Activated CD8-positive, alpha-beta memory T cell treated with anti-CD3 and anti-CD28 coated beads, Interleukin-2, amount 50 U/mL, for 24 hours (primary cell): ENCODE results near the gene TAF6L.
"Not testable (repeated sequence)": the region's sequence is repeated elsewhere in the genome, so short reads cannot be mapped to it uniquely, and the experiment has no call there.

Source experiments
- DNase-seq: peaks from one replicate; pipeline ENCODE4 v3.0.0-alpha.2; 2020; ENCODE audit errors: extremely low read depth

TAF6L gene

DNA sequence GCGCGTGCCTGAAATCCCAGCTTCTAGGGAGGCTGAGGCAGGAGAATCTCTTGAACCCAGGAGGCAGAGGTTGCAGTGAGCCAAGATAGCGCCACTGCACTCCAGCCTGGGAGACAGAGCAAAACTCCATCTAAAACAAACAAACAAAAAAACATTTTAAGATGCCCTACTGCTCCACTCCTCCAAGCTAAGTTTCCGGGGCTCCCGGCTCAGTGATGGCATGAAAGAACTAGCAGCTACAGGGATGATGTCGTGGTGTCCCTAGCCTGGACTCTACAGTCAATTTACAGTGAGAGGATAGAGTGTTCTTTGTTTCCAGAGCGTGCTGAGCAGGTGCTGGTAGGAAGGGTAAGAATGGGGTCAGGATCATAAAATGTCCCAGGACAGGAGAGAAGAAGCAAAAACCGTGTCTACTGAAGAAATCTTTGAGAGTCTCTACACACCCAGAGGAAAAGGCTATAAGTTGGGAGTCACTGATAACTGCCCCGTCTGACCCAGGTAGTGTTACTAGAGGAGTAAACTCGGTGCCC, 16.0 kb upstream of the TAF6L start:
- DNase-seq = no peak

DNA sequence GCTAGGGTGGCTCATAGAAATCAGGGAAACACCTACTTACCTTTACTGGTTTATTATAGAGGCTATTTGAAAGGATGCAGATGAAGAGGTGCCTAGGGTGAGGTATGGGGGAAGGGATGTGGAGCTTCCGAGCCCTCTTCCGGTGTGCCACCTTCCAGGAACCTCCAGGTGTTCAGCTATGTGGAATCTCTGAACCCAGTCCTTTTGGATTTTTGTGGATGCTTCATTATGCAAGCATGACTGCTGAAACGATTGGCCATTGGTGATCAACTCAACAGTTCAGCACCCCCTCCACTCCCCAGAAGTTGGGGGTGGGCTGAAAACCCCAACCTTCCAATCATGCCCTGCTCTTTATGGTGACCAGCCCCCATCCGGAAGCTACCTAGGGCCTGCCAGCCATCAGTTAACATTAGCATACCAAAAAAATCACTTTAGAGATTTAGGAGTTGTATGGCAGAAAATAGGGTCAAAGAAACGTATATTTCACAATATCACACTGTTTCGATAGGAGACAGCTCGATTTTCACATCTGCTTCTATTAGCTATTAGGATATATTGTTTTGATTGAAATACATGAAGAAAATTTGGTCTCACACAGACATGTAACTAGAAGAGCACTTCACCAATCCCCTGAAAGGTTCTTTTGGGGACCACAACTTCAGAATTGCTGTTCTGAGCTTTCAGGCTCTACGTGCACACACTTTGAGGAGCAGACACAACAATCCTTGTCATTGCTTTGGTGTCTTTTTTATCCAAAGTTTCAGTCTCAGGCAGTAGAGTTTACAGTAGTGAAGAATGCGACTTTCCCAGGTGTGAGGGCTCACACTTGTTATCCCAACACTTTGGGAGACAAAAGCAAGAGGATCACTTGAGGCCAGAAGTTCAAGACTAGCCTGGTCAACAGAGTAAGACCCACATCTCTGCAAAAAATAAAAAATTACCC, 13.1 kb upstream of the TAF6L start:
- DNase-seq = no peak

DNA sequence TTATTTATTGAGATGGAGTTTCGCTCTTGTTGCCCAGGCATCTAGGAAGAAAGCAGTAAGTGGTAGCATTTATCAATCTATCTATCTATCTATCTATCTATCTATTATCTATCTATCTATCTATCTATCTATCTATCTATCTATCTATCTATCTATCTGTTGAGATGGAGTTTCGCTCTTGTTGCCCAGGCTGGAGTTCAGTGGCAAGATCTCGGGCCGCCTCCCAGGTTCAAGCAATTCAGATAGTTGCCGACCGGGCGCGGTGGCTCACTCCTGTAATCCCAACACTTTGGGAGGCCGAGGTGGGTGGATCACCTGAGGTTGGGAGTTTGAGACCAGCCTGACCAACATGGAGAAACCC, 10.3 kb upstream of the TAF6L start:
- DNase-seq = not testable (repeated sequence)

DNA sequence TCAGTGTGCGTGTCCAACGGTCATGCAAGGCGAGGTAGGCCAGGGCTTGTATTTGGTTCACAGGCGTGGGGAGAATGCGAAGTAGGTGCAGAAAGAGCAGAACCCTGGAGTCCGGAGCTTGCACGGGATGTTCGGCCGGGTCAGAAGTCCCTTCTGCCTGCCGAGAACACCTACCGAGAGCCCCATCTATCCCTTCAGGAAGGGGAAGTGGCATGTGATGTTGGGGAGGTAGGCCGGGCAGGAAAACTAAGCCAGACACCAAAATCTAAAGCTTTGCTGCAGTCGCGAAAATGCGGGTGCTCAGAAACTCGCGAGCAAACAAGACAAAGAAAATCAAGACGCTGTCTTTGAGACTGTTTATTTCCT, 435 bp upstream of the TAF6L start:
- DNase-seq = no peak

DNA sequence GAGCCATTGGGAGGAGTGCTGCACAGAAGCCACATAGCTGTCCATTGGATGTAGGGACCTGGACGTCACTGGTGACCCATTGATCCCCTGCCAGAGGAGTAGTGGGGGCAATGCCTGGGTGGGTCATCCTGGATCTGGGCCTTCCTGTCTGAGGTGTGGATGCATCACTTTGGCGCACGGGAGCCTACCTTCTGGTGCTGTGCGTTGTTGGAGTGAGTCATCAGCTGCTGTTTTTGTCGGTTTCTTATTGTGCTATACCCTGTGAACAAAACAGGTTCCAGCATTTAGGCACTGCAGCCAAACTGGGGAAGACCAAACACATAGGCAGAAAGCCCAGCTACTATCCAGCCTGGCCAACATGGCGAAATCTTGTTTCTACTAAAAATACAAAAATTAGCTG, 3.2 kb downstream of the TAF6L start:
- DNase-seq = no peak

DNA sequence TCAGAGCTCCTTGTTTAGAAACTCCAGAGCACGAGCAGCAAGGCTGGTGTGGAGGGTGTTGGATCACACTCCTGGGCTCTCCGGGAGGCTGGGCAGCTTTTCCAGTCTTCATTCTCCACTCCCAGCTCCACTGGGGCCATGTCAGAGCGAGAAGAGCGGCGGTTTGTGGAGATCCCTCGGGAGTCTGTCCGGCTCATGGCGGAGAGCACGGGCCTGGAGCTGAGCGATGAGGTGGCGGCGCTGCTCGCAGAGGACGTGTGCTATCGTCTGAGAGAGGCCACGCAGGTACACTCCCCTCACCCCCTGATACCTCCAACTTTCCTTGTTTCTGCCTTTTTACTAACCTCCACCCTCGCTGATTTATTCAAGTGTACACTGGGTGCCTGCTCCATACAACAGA, 4.5 kb downstream of the TAF6L start:
- no peak for DNase-seq

DNA sequence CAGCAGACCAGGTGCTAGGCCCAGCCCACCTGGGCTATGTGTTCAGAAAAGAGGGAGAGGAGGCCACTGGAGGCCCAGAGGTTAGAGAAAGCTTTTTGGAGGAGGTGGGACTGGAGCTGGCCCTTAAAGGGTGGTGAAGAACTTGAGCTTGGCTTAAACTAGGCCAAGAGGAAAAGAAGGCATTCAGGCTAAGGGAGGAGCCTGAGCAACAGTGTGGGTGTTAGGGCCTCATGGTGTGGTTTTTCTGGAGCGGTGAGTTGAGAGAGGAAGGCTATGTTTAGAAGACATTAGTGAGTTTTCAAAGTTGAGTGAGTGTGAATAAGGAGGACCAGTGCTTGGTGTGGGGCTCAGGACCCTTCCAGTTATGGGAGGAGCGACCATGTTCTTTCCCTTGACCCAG, 6.2 kb downstream of the TAF6L start:
- DNase-seq = no peak

DNA sequence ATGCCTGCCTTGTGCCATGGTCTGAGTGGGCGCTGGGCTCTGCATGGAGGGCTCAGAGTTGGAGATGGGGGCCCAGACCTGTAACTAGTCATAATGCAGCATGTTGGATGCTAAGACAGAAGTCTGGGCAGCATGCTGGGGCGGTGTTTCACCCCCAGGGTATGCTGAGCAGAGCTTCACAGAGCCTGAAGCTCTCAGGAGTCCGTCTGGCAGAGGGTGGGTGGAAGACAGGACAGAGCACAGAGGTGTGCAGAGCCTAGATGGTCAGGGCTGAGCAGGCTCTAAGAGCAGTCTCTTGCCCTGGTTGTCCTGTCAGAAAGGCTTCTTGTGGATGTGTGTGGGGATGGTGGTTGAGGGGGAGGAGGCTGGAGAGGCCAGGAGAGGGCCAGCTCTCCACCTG, 7.2 kb downstream of the TAF6L start:
- no peak for DNase-seq

DNA sequence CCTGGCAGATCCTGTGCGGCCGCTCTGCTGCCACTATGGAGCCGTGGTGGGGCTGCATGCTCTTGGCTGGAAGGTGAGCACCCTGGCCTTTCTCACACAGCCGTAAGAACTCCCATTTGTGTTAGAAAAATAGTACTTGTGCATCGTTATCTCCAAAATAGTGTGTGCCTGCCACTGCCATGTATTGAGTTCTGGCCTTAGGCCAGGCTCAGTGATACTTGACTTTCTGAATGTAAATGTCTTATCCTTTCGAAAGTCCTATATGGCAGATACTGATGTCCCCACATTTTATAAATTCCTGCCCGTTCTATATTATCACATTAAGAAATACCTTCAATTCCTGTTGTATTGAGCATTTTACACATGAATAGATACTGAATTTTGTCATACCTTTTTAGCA, 11.6 kb downstream of the TAF6L start:
- DNase-seq = no peak

DNA sequence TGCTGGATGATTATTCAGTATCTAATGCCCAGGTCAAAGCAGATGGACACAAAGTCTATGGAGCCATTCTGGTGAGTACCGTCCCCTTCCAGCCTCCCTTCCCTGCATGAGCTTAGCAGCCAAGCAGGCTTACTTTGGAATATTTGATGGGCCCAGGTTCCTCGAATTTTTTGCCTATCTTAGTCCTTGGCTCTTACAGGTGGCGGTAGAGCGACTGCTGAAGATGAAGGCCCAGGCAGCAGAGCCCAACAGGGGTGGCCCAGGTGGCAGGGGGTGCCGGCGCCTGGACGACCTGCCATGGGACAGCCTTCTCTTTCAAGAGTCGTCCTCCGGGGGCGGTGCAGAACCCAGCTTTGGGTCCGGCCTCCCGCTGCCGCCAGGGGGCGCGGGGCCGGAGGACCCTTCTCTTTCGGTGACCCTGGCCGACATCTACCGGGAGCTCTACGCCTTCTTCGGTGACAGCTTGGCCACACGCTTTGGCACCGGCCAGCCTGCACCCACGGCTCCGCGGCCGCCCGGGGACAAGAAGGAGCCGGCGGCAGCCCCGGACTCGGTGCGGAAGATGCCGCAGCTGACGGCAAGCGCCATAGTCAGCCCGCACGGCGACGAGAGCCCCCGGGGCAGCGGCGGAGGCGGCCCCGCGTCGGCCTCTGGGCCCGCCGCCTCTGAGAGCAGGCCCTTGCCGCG, 15.3 kb downstream of the TAF6L start:
- DNase-seq = peak; percentile 56

DNA sequence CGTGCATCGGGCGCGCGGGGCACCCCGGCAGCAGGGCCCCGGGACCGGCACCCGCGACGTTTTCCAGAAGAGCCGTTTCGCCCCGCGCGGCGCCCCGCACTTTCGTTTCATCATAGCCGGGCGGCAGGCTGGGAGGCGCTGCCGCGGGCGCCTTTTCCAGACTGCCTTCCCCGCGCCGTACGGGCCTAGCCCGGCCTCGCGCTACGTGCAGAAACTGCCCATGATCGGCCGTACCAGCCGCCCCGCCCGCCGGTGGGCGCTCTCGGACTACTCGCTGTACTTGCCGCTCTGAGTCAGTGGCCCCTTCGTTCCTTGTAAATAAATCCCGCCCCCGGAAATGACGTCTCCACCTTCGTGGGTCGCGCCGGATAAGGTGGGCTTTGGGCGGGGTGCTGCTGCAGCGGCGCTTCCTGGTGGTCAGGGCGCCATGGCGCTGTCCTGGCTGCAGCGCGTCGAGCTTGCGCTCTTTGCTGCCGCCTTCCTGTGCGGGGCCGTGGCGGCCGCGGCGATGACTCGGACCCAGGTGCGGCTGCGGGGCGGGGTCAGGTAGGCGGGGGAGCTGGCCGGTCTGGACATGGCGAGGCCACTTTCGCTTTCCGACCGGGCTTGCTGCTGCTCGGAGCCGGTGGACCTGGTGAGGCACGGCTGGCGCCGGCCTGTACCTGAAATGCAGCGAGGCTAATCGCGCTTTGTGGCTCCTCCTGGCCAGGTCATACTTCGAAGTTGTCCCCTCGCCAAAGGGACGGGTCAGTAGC, 16.0 kb downstream of the TAF6L start, which contains the start of gene TMEM179B:
TMEM179B (plus strand) TSS at position 398 of the 755 bp plus-strand sequence; CDS start at position 428, 30 bp downstream.
- DNase-seq = peak; percentile 99

DNA sequence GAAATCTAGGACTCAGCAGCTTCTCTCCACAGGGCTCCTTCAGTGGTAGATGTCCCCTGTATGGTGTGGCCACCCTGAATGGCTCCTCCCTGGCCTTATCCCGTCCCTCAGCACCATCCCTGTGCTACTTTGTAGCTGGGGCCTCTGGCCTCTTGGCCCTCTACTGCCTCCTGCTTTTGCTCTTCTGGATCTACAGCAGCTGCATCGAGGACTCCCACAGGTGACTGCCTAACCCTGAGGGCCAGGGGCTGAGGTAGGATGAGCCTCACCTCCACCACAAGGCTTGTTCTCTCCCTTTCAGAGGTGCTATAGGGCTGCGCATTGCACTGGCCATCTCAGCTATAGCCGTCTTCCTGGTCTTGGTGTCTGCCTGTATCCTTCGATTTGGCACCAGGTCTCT, 17.8 kb downstream of the TAF6L start:
- DNase-seq = no peak

DNA sequence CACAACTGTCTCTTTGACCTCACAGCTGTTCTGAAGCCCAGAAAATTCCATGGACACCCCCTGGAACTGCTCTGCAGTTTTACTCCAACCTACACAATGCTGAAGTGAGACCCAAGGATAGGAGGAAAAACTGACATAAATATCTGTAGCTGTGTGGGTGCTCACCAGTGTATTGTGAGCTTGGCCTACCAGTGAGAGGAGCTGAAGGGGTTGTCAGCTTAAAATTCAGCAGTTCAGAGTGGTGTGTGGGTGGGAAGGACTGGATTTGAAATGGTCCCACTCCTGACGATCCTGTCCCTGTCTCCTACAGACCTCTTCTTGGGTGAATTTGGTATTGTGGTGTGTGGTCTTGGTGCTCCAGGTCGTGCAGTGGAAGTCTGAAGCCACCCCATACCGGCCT, 18.4 kb downstream of the TAF6L start:
- DNase-seq = no peak

DNA sequence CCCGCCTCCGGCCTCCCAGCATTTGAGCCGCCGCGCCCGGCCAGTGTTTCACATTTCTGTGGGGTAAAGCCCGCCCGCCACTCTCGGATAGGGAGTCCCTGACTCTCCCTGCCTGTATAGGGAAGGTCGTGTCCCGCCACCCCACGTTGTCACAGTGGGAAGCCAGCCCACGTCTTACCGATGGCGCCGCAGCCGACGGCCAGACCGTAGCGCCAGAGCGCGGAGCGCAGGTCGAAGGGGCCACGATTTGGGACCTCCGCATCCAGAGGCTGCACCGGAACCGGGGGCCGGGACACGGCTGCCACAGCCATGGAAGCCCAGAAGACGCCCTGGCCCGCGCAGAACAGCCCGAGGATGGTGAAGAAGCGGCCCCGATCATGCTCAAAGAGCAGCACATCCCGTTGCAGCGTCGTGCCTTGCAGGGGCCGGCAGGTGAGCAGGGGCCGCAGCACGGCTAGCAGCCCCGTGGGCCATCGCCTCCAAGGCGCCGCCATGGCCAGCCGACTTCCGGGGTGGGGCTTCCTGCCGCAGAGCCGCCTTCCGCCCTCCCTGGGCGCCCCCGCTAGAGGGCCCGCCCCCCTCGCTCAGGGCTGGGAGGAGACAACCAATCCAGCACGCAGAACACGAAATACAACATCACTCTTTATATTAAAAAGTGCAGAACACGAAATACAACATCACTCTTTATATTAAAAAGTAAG, 20.5 kb downstream of the TAF6L start, which contains the start of gene TMEM223:
TMEM223 (minus strand) TSS at position 506 of the 701 bp plus-strand sequence; CDS start at position 494, 12 bp downstream.
- DNase-seq = peak; percentile 78

DNA sequence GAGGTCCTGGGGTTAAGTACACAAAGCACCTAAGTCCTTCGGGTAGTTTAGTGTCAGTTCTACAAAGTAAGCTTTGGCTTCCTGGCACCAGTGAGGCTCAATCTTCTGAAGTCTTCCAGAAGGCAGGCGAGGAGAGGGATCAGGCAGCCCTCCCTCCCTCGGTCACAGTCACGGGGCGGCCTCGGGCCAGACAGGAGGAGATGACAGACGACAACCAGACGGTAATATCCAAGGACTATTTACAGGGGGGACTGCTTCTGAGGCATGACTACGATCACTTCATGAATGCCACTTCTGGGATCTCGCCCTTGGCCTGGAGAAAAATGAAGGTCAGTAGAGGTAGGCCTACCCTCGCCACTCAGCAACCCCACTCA, 21.0 kb downstream of the TAF6L start:
- no peak for DNase-seq

DNA sequence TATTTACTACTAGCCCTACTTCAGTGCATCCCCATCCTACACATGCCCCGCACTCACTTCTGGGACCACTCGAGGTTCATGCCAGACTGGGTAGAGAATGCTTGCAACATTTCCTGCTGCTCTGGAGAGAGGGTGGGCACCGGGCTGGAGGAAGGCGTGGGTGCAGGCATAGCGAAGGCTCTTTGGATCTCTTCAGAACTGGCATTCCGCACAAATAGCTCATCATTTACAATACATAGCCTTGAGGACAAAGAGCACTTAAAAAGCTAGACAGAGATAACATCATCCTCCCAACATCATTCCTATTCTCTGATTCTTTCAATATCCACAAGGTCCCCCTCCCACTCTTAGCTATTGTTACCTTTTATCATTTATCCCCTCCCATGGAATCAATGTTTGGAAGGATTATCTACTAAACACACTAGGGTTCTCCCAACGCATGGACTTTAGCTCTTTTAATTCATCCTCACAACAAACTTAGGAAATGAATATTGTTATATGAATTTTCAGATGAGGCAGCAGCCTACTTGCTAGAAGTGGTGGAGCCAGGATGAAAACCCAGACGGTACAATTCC, 23.1 kb downstream of the TAF6L start:
- no peak for DNase-seq

DNA sequence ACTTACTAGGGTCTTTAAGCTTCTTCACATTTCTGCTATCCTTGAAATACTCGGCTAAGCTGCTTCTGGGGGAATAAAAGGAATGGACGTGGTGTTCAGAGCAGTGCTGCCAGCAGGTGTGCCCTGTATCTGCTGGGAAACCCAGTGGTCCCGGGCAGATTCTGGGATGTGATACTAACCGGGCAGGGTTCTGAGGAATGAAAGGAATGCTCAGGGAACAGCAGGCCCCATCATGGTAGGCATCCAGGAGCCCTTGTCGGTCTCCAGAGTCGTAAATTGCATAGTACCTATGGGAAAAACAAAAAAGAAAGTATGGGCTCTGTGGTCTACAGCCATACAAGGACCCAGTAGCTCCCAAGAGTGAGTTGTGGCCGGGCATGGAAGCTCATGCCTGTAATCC, 25.1 kb downstream of the TAF6L start:
- no peak for DNase-seq

DNA sequence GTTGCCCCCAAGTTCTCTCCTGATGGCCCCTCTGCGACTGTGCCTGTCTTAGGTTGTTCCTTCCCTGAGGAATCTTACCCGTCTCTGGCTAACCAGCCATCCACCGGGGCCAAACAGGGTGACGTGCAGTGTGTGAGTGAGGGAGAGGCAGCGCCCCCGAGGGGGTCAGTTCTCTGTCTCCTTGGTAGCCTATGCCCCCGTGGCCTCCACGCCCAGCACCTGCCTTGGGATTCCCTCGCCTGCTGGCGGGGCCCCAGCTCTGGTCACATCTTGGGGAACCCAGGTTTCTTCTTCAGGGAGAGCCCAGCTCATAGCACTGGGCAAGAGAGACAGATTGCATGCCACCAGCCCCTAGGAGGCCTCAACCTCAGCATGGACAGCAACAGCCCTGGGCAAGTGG, 28.3 kb downstream of the TAF6L start:
- no peak for DNase-seq

DNA sequence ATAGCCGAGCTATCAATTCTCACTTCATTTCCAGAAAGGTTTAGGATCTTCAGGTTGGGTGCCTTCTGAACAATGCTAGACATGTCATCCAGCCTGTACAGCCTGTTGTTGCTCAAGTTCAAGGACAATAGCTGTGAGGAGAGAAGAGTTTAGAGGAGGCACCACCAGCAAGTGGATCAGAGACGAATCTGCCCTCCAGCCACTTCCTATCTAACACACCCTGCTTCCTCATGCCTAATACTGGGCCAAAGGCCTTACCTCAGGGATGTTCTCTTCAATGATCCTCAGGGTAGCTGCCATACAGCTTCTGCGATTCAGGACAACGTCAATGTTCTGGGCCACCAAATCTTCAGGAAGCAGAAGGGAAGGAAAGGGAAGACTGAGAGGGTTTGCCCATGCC, 29.9 kb downstream of the TAF6L start:
- DNase-seq = no peak

DNA sequence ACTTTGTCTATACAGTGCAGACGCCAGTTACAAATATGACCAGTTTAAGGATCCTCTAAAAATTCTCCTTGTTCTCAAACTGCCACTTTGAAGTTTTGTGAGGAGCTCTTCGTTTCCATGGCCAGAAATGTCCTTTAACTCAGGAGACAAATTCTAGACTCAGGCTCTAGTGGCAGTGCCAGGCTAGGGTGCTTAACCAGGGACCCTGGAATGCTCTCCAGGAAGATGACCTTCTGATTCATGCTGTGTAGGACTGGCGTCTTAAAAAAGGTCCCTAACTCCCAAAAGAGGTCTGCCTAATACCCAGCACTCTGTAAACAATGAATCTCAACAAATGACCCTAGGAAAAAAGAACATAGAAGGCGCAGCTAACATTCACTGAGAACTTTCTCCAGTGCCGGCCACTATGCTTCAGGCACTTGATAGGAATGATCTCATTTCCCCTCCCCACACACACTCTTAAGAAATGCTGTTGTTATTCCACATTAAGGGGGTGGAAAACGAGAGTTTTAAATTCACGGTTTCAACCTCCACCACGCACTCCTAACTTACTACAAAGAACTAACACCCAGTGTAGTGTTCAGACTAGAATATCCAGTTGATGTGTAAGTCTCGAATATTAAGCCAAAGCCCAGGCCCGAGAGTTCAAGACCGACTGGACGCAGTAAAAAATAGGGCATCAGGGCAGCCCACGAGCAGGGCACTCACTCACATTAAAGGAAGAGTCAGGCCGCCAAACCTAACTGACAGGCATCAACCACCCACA, 33.3 kb downstream of the TAF6L start:
- DNase-seq = no peak
